HG02588 (cell line): ENCODE results near the gene TMEM87B.
"Not testable (repeated sequence)": the region's sequence is repeated elsewhere in the genome, so short reads cannot be mapped to it uniquely, and the experiment has no call there.

ENCODE experiments used
- ATAC-seq: cut with Tn5 transposase; IDR thresholded peaks from one replicate; pipeline ENCODE4 v1.9.1; 2021; ENCODE audit warnings: mild to moderate bottlenecking, moderate library complexity; ENCODE audit not compliant: unreplicated experiment

Gene TMEM87B

GRCh38 chr2:112113354-112113753 lies 58.3 kb downstream of the TMEM87B start:
- ATAC-seq: not testable (repeated sequence)

- no peak for ATAC-seq
Observed at GRCh38 chr2:112118148-112118547, 63.1 kb downstream of the TMEM87B start.

- ATAC-seq: no peak
Observed at GRCh38 chr2:112121682-112122254, 66.7 kb downstream of the TMEM87B start.

GRCh38 chr2:112129060-112129459 lies 74.0 kb downstream of the TMEM87B start:
- ATAC-seq: no peak

- ATAC-seq: no peak
Observed at GRCh38 chr2:112133344-112133743, 78.3 kb downstream of the TMEM87B start.

GRCh38 chr2:112134120-112134519 lies 79.1 kb downstream of the TMEM87B start:
- no peak for ATAC-seq

- no peak for ATAC-seq
Observed at GRCh38 chr2:112136096-112136495, 81.0 kb downstream of the TMEM87B start.

- ATAC-seq: no peak
Observed at GRCh38 chr2:112137516-112138158, 82.6 kb downstream of the TMEM87B start.

GRCh38 chr2:112138159-112139032 lies 83.3 kb downstream of the TMEM87B start, which contains the start of gene FBLN7:
TSS of gene FBLN7 (plus strand) at chr2:112138385. CDS start at chr2:112138656, 271 bp downstream.
- ATAC-seq: no peak

- ATAC-seq: not testable (repeated sequence)
Observed at GRCh38 chr2:112139033-112139614, 84.1 kb downstream of the TMEM87B start.

- ATAC-seq: not testable (repeated sequence)
Observed at GRCh38 chr2:112139661-112140204, 84.7 kb downstream of the TMEM87B start.

- ATAC-seq: no peak
Observed at GRCh38 chr2:112140205-112140802, 85.2 kb downstream of the TMEM87B start.

- ATAC-seq: no peak
Observed at GRCh38 chr2:112140899-112141625, 86.0 kb downstream of the TMEM87B start.

GRCh38 chr2:112141626-112142007 lies 86.5 kb downstream of the TMEM87B start:
- ATAC-seq: no peak

GRCh38 chr2:112142525-112143078 lies 87.5 kb downstream of the TMEM87B start:
- ATAC-seq: no peak

- ATAC-seq: no peak
Observed at GRCh38 chr2:112143150-112143549, 88.1 kb downstream of the TMEM87B start.

- ATAC-seq: no peak
Observed at GRCh38 chr2:112144966-112145365, 89.9 kb downstream of the TMEM87B start.

- ATAC-seq: no peak
Observed at GRCh38 chr2:112147382-112148168, 92.5 kb downstream of the TMEM87B start.

- no peak for ATAC-seq
Observed at GRCh38 chr2:112148477-112148876, 93.4 kb downstream of the TMEM87B start.
